HG03280 (cell line): ENCODE measurements around the gene TMEM225B.
"Not testable (repeated sequence)": the region's sequence is repeated elsewhere in the genome, so short reads cannot be mapped to it uniquely, and the experiment has no call there.

Experiments
- ATAC-seq: cut with Tn5 transposase; IDR thresholded peaks from one replicate; pipeline ENCODE4 v1.9.1; 2021; ENCODE audit warnings: mild to moderate bottlenecking, moderate library complexity; ENCODE audit not compliant: unreplicated experiment

TMEM225B gene

DNA sequence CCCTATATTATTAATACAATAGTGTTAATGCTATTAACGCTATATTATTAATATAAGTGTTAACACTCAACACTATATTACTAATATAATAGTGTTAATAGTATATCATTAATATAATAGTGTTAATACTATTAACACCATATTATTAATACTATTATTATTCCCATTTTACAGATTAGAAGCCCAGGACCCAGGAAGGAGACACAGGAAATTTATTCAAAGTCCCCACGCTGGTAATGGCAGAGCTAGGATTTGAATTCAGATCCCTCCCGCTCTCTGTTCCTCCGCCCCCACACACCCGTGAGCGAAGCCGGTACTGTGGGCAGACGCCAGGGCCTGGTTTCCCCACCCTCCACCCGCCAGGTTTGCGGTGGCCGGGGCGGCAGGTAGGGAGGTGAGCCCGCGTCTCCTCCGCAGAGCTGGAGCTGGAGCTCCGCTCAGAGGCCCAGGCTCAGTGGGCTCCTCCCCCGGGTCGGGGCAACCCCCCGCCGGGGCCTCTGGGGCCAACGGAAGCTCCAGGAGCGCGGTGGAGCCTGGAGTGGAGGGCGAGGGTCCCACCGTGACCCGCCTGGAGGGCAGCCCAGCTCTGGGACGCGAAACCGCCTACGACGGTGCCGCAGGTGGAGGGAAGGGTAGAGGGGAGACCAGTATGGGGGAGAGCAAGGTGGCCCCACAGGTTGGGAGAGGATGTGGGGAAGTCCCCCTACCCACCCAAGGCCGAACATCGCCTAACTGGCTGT is at the start of gene TMEM225B:
TMEM225B (plus strand) TSS at position 506 of the 740 bp plus-strand sequence. CDS start 6,122 bp downstream, outside the sequence.
- ATAC-seq: no peak

GRCh38 chr7:99549545-99549944 is 48.5 kb upstream of the TMEM225B start:
- ATAC-seq: not testable (repeated sequence)

GRCh38 chr7:99551334-99551733 is 46.7 kb upstream of the TMEM225B start:
- ATAC-seq: no peak

GRCh38 chr7:99551767-99552463 is 46.2 kb upstream of the TMEM225B start, which contains the start of gene FAM200A:
Gene FAM200A (minus strand): TSS chr7:99552114. CDS start chr7:99548407, 3,707 bp downstream.
- peak; percentile 94 for ATAC-seq

GRCh38 chr7:99553039-99553438 is 45.0 kb upstream of the TMEM225B start:
- ATAC-seq: no peak

DNA sequence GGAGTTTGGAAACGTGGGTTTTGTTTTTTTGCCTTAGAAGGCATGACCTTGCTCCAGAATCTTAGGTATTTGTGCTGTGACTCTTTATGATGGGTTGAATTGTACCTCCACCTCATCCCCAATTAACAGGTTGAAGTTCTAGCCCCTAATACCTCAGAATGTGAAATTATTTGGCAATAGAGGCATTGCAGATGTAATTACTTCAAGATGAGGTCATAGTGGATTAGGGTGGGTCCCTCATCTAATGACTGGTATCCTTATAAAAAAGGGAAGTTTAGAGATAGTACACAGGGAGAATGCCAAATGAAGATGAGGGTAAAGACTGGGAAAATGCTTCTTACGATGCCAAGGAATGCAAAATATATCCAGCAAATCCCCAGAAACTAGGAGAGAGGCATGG is 43.1 kb upstream of the TMEM225B start:
- ATAC-seq: no peak

DNA sequence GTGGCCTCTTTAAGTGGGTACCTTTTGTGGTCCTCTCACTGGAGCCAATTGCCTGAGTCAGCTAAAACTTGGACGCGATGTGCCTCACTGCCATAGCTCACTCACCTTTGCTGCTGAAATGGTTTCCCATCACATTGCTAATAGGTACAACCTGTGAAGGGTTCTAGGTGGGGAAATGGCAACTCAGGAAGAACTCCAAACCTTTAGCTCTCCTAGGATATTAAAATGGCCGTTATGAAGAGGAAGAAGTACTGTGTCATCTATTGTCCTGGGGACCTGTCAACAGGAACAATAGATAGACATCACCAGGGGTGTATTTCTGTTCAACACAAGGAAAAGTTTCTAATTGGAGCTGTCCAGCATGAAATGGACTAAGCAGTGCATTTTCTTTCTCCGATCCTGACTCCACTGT is 40.9 kb upstream of the TMEM225B start:
- no peak for ATAC-seq

DNA sequence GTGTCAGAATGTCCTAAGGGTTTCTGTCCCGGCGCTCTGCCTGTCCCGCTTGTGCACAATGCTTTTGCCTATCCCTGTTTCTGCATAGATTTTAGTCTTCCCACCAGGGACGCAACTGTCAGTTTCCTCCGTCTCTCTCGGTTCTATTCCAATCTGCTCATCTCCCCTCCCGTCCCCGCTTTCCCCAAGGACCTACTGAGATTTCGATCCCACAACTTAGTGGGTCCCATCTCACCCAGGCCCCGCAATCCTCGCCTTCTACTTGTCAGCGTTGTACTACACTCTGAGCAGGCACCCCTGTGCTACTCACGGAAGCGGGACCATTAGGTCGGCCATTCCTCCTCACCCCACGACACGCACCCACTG is 40.1 kb upstream of the TMEM225B start:
- ATAC-seq: peak; percentile 47

DNA sequence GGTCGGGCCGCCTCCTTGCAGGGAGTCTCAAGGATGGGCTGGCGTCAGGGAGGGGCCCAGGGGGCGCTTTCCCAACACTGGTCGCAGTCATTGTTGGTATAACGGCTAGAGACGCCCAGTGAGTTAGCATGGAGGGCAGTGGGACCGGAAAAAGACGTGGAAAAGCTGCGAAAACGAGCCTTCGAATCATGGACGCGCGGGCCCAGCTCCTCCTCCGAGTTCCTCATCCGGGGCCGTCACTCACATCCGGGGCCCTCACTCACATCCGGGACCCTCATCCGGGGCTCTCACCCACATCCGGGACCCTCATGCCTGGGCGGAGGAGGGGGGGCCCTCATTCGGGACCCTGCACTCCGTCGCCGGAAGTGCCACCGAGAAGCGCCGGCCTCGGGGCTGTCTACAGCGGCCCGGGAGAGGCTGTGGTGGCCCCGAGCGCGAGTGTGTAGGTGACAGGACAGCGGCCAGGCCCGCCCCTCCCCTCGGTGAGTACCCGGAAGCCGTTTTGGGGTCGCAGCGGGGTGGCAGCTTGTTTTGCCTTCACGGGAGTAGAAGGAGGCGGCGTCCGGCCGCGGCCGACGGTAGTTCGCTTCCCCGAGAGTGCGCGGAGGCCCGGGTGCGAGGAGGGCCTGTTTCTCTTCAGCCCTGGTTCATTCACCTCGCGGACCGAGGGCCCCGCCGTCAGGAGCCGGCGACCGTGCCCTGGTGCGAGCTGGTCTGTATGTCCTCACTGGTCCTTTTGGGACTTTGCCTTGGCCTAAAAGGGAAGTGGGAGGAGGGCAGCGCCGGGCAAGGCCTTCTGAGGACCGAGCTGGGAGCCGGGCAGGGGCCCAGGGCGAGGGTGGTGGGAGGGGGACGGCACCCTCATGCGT is 39.5 kb upstream of the TMEM225B start, which contains the start of gene ZNF655:
ZNF655 (plus strand) TSS at position 337 of the 869 bp plus-strand sequence. CDS start 1,918 bp downstream, outside the sequence.
- peak; percentile 84 for ATAC-seq

DNA sequence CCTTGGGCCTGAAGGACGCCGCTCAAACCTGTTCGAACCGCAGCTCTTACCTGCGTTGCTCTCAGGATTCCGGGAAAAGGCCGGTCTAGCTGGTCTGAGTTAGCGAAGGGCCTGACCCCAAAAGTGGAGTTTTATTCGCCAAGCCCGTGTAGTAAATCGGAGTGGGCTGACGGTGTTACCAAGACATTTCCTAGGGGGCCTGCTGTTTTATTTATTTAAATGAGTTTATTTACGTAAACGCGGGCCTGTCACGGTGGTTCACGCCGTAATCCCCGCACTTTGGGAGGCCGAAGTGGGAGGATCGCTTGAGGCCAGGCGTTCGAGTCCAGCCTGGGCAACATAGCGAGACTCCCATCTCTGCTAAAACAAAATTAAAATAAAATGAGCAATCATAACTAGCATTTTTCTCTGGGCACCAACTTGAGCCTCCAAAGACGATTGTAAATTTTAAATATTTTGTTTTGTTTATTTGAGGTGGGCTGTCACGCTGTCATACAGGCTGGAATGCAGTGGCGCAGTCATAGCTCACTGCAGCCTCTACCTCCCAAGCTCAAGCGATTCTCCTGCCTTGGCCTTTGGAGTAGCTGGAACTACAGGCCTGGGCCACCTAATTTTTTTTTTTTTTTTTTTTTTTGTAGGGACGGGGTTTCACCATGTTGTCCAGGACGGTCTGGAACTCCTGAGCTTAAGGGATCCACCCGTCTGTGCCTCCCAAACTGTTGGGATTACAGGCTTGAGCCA is 38.7 kb upstream of the TMEM225B start:
- ATAC-seq: no peak

GRCh38 chr7:99560834-99561736 is 37.0 kb upstream of the TMEM225B start:
- no peak for ATAC-seq

DNA sequence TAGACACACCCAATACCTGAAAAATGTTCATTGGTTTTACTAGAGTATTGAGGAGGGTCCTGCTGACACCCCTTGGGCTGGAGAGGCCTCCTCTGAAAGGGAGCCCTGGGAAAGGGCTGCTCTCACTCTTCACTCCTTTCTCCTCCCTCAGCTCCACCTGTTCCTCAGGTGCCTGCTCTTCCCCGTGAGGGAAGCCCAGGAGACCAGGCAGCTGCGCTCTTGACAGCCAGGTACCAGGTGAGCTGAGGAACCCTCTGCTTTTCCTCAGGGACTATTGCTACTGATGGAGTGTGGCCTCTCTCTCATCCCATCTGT is 36.4 kb upstream of the TMEM225B start:
- no peak for ATAC-seq

- ATAC-seq: no peak
These were observed 35.8 kb upstream of the TMEM225B start for GRCh38 chr7:99562114-99562784.

DNA sequence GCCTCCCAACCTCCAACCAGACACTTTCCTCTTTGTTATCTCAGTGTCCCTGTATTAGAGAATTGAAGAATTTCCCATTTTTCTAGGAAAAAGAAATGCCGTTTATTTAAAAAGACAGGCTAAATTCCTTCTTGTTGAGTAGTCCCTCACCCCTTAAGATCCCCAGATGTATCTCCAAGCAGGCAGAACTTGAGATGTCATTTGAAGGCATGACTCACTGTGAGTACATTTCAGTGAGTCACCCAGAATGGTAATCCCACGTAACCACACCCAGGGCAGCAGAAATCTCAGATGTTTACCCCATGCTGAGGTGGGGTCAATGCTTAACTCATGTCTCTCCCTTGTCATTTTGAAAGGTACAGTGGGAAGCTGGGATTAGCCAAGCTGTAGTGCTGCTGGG is 35.2 kb upstream of the TMEM225B start:
- no peak for ATAC-seq

DNA sequence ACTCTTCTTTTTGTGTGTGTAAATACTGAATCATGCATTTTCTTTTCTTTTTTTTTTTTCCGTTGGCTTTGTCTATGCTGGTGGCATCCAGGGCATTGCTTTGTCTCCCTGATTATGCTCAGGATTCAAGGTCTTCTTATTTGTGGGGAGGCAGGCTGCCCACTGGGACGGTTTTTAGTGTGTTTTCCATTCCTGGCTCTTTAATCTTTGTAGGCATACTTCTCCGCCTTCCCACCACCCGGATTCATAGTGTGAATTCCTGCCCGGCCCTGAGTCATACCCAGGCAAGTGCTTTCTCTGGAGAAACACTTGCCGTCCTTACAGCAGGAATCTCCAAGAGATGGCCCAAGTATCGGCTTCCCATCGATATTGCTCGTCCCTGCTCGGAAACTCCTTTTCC is 34.4 kb upstream of the TMEM225B start:
- ATAC-seq: no peak

GRCh38 chr7:99568770-99569169 is 29.3 kb upstream of the TMEM225B start:
- not testable (repeated sequence) for ATAC-seq

- no peak for ATAC-seq
These were observed 26.3 kb upstream of the TMEM225B start for GRCh38 chr7:99571768-99572167.

DNA sequence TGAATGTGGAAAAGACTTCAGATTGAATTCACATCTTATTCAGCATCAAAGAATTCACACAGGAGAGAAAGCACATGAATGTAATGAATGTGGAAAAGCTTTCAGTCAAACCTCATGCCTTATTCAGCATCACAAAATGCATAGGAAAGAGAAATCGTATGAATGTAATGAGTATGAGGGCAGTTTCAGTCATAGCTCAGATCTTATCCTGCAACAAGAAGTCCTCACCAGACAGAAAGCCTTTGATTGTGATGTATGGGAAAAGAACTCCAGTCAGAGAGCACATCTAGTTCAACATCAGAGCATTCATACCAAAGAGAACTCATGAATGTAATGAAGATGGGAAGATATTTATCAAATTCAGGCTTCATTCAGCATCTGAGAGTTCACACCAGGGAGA is 24.8 kb upstream of the TMEM225B start:
- ATAC-seq: no peak

GRCh38 chr7:99576251-99576650 is 21.8 kb upstream of the TMEM225B start:
- no peak for ATAC-seq
